GM21786 (cell line): ENCODE results near the gene ASB5.
"Not testable (repeated sequence)": the region's sequence is repeated elsewhere in the genome, so short reads cannot be mapped to it uniquely, and the experiment has no call there.

Experiments
- ATAC-seq: cut with Tn5 transposase; IDR thresholded peaks from one replicate; pipeline ENCODE4 v1.9.1; 2021; ENCODE audit not compliant: unreplicated experiment

ASB5 gene

GRCh38 chr4:176268963-176269362, at the start of gene ASB5:
Gene ASB5, minus strand, starts transcription at chr4:176269222. Its CDS starts 114 bp downstream, at chr4:176269108.
- ATAC-seq: no peak

GRCh38 chr4:176313596-176314336, 44.7 kb upstream of the ASB5 start:
- ATAC-seq: no peak

- ATAC-seq: no peak
These were observed 40.8 kb upstream of the ASB5 start for GRCh38 chr4:176309772-176310171.

- ATAC-seq: peak; percentile 98
These were observed 40.0 kb upstream of the ASB5 start for GRCh38 chr4:176309046-176309445.

GRCh38 chr4:176308441-176308840, 39.4 kb upstream of the ASB5 start:
- peak; percentile 50 for ATAC-seq

GRCh38 chr4:176307666-176307930, 38.6 kb upstream of the ASB5 start:
- ATAC-seq: no peak

- no peak for ATAC-seq
These were observed 38.0 kb upstream of the ASB5 start for GRCh38 chr4:176306837-176307665.

- ATAC-seq: no peak
These were observed 34.9 kb upstream of the ASB5 start for GRCh38 chr4:176303938-176304337.

- ATAC-seq: no peak
These were observed 33.6 kb upstream of the ASB5 start for GRCh38 chr4:176302283-176303275.

GRCh38 chr4:176300565-176300964, 31.5 kb upstream of the ASB5 start:
- no peak for ATAC-seq

- no peak for ATAC-seq
These were observed 31.0 kb upstream of the ASB5 start for GRCh38 chr4:176300036-176300435.

GRCh38 chr4:176298664-176299063, 29.6 kb upstream of the ASB5 start:
- ATAC-seq: no peak

- ATAC-seq: not testable (repeated sequence)
These were observed 26.9 kb upstream of the ASB5 start for GRCh38 chr4:176295907-176296306.

GRCh38 chr4:176293660-176294059, 24.6 kb upstream of the ASB5 start:
- ATAC-seq: no peak

- ATAC-seq: no peak
These were observed 23.9 kb upstream of the ASB5 start for GRCh38 chr4:176292920-176293319.

GRCh38 chr4:176291748-176292147, 22.7 kb upstream of the ASB5 start:
- ATAC-seq: no peak

- ATAC-seq: no peak
These were observed 21.5 kb upstream of the ASB5 start for GRCh38 chr4:176290520-176290919.

- ATAC-seq: no peak
These were observed 20.5 kb upstream of the ASB5 start for GRCh38 chr4:176289561-176289960.

- ATAC-seq: no peak
These were observed 19.0 kb upstream of the ASB5 start for GRCh38 chr4:176288020-176288419.

- no peak for ATAC-seq
These were observed 18.5 kb upstream of the ASB5 start for GRCh38 chr4:176287546-176287945.

GRCh38 chr4:176286728-176287127, 17.7 kb upstream of the ASB5 start:
- no peak for ATAC-seq
